ENCODE measurements around the gene HEXA.

The HEXA gene

GRCh38 chr15:72318408-72318942, 57.3 kb downstream of the HEXA start:
- DNase-seq, result peak; percentile 47

GRCh38 chr15:72315706-72316370, 60.0 kb downstream of the HEXA start:
- peak; percentile 66 for DNase-seq

GRCh38 chr15:72313881-72314280, 61.9 kb downstream of the HEXA start:
- DNase-seq, result no peak

- DNase-seq, result no peak
These were observed 62.4 kb downstream of the HEXA start for GRCh38 chr15:72313448-72313840.

- DNase-seq, result peak; percentile 80
These were observed 63.0 kb downstream of the HEXA start for GRCh38 chr15:72312605-72313447.

GRCh38 chr15:72307026-72307425, 68.8 kb downstream of the HEXA start:
- DNase-seq, result no peak

GRCh38 chr15:72306211-72306785, 69.5 kb downstream of the HEXA start:
- peak; percentile 56 for DNase-seq

- no peak for DNase-seq
These were observed 71.2 kb downstream of the HEXA start for GRCh38 chr15:72304596-72304995.

- DNase-seq, result no peak
These were observed 72.9 kb downstream of the HEXA start for GRCh38 chr15:72302955-72303354.
